H1 (cell line): Measurements from ENCODE around the gene PROX2. TPM values are rescaled to one million over a fixed set of nuclear protein-coding genes. Genes with fewer than 3 reads are reported as not detected.

Experiments
- ZNF274 ChIP-seq: IDR thresholded peaks from 2 replicates; pipeline ENCODE4 v1.7.0; 2012; ENCODE audit warnings: low read length, borderline replicate concordance; ENCODE audit errors: extremely low read depth
- polyA plus RNA-seq, 7 experiments: library from polyadenylated mRNA; depleted of rRNA in 3 of 7; stranded (reverse) in 5 of 7; unstranded in 2 of 7; fragments of >200 nt in 5 of 7; fragments of 200-250 nt in 2 of 7; gene quantifications; 1 replicate in 5 of 7; 2 replicates in 1 of 7; 4 replicates in 1 of 7; pipeline versions ENCODE4 v1.2.1 to v1.2.3, GENCODE V29; 2011 to 2013; ENCODE audit warnings: missing spikeins in 2 of 7, mixed read lengths in 2 of 7
- total RNA-seq: library from RNA; stranded (reverse); fragmentation: NEBNext Ultra II Directional; extraction: Animal tissue kit (Norgen Biotek cat#: 25700); gene quantifications from 2 replicates; pipeline ENCODE4 v1.2.1, GENCODE V29; 2021

The PROX2 gene
- total and polyA plus RNA-seq, 2 of the 8 experiments (the other 6 are each of a cell fraction or from before 2014, with no cell fraction given) = 0.03 TPM; not detected in 1

DNA sequence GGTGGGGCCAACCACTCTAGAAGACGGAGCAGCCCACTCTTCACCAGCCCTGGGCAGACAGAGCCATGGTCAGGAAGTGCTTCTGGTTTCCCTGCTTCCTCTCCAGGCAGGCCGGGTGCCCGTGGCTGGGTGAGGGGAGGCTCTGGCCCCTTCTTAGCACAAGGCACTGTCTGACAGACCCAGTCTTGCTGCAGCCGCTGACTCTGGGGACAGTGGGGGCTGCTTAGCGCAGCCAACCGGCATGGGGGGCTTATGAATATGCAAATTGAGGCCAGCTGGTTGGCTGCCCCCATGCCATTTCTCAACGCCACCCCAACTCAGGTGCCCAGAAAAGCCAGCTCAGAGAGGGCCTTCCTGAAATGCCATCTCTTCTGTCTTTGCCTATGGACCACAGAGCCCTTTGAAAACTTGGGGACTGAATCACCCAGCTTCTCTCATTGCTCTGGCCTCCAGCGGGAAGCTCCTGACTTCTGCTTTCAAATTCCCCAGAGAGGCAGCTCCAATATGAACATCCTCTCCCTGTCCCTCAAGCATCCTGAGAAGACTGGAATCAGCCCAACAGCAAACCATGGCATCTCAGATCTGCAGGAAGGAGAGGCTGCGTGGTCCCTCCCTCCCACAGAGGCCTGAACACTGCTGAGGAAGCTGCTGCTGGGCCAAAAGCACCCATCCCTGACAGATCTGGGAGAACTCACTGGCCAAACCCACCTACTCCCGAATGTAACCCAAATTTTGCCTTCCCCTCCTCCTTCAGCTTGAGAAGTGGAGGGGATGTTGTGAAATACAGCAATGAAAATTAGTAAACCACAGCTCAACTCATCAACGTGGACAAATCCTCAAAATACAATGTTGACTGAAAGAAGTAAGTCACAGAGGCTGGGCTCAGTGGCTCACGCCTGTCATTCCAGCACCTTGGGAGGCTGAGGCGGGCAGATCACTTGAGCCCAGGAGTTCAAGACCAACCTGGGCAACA, at the start of gene PROX2 (continued):
- no peak for TF ChIP-seq ZNF274
